GM20000 (cell line): ENCODE results near the gene PALM.

ENCODE experiments used
- DNase-seq: peaks from one replicate; pipeline ENCODE4 v3.0.0; 2012; ENCODE audit warnings: low spot score
- CTCF ChIP-seq: IDR thresholded peaks from 2 replicates; pipeline ENCODE4 v1.5.1; 2012; ENCODE audit warnings: mild to moderate bottlenecking, control low read depth; ENCODE audit errors: extremely low read depth, missing control alignments

PALM gene

GRCh38 chr19:677201-677600, 31.5 kb upstream of the PALM start:
- DNase-seq = no peak
- no peak for TF ChIP-seq CTCF

GRCh38 chr19:677601-678436, 30.9 kb upstream of the PALM start:
- DNase-seq = peak; percentile 32
- TF ChIP-seq CTCF = no peak

GRCh38 chr19:678791-679388, 29.8 kb upstream of the PALM start:
- no peak for DNase-seq
- TF ChIP-seq CTCF = no peak

GRCh38 chr19:679418-680286, 29.1 kb upstream of the PALM start:
- peak; percentile 75 for DNase-seq
- TF ChIP-seq CTCF = no peak

- DNase-seq = peak; percentile 100
- peak; percentile 78 for TF ChIP-seq CTCF
Measured at GRCh38 chr19:680287-681028, 28.3 kb upstream of the PALM start.

DNA sequence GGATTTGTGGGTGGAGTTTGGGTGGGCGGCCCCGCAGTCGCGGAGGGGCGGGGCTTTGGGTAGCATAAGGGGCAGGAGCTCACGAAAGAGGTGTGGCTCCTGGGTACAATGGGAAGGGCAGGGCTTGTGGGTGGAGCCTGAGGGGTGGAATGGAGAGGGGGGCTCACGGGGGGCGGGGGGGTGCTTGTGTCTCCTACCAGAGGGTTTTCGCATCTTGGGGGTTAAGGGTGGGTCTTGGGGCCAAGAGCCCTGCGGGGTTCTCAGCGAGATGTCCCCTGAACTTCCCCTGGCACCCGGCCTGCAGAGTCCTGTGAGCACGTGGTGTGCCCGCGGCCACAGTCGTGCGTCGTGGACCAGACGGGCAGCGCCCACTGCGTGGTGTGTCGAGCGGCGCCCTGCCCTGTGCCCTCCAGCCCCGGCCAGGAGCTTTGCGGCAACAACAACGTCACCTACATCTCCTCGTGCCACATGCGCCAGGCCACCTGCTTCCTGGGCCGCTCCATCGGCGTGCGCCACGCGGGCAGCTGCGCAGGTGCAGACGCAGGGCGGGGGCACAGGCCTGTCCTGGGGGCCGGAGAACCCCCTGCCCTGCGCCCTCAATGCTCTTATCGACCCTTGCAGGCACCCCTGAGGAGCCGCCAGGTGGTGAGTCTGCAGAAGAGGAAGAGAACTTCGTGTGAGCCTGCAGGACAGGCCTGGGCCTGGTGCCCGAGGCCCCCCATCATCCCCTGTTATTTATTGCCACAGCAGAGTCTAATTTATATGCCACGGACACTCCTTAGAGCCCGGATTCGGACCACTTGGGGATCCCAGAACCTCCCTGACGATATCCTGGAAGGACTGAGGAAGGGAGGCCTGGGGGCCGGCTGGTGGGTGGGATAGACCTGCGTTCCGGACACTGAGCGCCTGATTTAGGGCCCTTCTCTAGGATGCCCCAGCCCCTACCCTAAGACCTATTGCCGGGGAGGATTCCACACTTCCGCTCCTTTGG, 27.4 kb upstream of the PALM start:
- peak; percentile 96 for DNase-seq
- TF ChIP-seq CTCF = no peak
